Hepatic stellate cell (primary cell): Measurements from ENCODE around the gene MRGPRD.
A peak's percentile ranks its signal among the peaks of the same experiment; 100 is the strongest.

Source experiments
- DNase-seq: peaks from one replicate; pipeline ENCODE4 v3.0.0; 2011; ENCODE audit warnings: low spot score

The MRGPRD gene

DNA sequence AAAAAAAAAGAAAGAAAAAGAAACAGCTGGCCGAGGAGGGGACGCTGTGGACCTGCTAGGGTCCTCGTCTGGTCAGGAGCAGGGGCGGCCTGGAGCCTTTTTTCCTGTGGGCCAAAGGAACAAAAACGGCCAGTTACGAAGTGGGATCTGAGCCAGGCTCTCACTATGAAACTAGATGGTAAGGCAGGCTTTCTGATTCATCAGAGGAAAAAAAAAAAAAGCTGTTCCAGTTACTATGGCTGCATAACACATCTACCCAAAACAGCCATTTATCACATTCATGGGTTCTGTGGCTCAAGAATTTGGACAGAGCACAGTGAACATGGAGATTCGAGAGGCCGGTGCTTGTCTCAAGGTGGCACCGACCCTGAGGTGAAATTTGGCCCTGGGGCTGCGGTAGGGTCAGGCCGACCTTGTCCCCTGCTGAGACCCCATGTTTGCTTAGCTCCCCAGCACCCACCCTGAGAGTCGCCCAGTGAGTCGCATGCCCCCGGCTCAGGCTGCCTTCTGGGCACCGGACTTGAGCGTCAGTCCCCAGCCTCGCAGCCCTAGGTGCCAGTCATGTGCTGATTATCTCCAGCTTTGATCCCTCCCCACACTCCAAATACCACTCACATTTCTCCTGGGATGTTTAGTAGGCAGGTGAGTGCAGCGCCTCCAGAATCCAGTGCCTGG is 34.2 kb downstream of the MRGPRD start:
- DNase-seq = peak; percentile 95

- DNase-seq = no peak
Measured at GRCh38 chr11:68942751-68943271, 38.0 kb downstream of the MRGPRD start.

DNA sequence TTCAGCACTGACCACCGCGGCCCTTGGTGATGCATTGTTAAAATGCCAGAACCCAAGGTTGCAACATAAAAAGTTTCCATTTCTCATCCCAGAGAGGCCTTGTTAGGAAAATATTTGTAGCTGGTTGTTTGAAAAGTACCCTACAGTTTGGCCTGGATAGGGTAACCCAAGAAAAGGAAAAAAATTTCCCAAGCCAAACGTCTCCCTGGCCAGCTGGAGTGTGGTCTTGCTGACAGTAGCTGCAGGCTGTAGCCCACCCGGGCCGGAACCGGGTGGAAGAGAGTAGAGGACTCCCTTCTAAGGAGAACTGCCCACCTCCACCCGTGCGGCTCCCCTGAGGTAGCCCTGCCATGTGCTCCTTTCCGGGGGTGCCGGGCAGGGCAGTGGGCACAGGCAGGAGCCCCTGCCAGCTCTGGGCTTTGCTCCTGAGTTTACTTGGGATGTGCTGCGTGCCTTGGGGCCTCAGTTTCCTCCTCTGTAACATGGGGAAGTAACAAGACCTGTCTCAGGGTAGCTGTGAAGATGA is 38.6 kb downstream of the MRGPRD start:
- DNase-seq = no peak

GRCh38 chr11:68941324-68942094 is 39.3 kb downstream of the MRGPRD start:
- DNase-seq = no peak

DNA sequence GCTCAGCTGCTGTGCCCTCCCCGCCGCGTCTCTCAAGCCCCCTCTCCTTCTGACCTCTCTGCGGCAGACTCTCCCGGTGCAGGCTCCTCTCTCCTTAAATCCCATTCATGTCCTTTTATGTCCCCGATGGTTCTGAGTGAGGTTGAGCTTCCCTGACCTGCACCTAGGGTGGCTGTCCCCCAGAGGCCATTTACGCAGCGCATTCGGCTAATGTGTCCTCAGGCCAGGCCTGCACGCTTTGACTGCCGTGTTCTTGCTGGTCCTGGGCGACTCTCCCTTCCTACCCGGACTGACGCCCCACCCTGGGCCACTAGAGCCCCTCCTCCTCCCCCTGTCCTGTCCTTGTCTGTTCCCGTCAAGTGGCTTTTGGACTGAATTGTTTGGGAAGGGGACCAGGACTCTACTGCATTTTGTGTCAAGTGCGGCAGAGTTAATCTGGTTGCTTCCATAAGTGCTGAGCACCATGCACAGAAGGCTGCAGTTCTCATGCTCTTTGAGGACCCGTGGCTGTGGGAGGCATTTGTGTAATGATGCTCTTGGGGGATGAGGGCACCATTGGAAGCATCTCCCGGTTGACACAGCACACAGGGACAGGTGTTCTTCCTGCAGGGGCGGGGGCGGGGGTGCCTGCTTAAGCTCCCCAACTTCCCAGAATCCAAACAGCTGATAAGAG is 40.0 kb downstream of the MRGPRD start:
- no peak for DNase-seq

DNA sequence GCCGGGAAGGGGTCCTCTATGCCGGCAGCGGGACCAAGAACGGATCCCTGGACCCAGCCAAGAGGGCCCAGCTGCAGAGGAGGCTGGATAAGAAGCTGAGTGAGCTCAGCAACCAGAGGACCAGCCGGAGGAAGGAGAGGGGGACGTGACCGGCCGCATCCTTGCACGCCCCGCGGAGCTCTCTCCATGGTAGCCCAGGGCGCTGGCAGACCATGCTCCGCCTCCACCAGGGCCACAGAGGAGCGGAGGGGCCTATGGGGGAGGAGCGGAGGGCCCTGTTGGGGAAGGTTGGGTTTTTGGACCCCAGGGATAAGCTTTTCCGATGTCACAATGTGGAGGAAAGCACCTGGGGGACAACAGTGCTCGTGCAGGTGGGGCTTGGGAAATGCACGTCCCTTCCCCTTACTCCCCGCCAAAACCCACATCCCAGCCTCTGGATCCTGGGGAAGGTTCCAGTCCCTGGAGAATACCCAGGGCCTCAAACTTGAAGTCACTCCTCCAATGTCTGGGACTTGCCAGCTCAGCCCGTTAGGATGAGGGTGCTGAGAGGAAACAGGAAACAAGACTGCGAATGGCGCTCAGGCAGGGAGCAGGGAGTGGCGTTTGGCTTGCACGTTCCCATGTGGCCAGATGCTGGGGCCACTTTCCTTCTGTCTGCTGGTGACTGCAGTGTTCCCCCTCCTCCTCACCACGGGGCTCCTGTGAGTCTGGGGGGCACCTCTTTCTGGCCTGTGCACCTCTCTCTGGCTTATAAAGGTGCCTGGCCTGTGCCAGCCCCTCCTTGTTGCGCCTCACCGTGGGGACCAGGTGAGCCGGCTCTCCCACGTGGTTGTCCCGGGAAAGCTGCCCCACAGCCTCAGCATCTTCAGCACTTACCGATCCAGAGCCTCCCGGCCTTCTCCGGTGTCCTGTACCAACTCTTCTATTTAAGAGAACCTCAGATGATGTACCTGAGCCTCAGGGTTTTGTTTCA is 40.9 kb downstream of the MRGPRD start:
- no peak for DNase-seq

GRCh38 chr11:68938816-68939582 is 41.8 kb downstream of the MRGPRD start:
- no peak for DNase-seq

- no peak for DNase-seq
Measured at GRCh38 chr11:68938088-68938487, 42.7 kb downstream of the MRGPRD start.

- DNase-seq = no peak
Measured at GRCh38 chr11:68936676-68937620, 43.8 kb downstream of the MRGPRD start.

GRCh38 chr11:68936358-68936636 is 44.5 kb downstream of the MRGPRD start:
- no peak for DNase-seq

DNA sequence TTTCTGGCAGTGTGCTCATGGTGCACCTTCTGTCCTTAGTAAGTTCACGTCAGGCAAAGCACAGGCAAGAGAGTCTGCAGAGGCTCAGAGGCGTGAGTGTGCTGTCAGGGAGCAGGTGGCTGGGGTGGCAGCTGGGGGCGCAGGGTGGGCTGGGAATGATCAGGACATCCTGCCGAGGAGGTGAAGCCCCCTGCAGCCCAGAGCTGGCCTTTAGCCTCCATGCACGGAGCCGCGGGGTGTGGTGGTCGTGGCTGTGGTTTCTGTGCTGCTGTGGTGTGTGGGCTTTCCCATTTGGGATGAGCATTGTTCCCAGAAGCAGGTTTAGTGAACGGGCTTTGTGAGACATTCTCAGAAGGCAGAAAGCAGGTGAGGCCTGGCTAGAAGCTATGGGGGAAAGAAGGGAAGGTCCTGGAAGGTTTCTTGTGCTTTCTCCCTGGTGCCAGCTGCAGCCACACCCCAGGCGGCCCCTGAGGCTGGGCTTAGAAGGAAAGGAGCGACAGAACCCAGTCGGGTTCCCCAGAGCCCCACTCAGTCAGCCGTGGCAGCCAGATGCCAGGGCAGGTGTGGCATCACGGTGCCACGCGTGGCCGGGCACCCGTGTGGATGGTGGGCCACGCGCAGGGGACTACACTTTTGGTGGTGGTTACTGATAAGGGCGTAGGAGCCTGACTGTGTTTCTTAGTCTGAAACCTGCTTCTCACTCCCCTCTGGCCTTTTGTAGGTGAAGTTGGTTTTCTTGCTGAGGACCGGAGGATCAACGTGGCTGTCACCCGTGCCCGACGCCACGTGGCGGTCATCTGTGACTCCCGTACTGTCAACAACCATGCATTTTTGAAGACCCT is 45.0 kb downstream of the MRGPRD start:
- no peak for DNase-seq

GRCh38 chr11:68935066-68935465 is 45.7 kb downstream of the MRGPRD start:
- DNase-seq = no peak

GRCh38 chr11:68934666-68935065 is 46.1 kb downstream of the MRGPRD start:
- no peak for DNase-seq

GRCh38 chr11:68934321-68934645 is 46.5 kb downstream of the MRGPRD start:
- no peak for DNase-seq

- no peak for DNase-seq
Measured at GRCh38 chr11:68933605-68934320, 47.0 kb downstream of the MRGPRD start.

- no peak for DNase-seq
Measured at GRCh38 chr11:68932933-68933577, 47.7 kb downstream of the MRGPRD start.

GRCh38 chr11:68932358-68932757 is 48.4 kb downstream of the MRGPRD start:
- DNase-seq = no peak

- no peak for DNase-seq
Measured at GRCh38 chr11:68931911-68932310, 48.9 kb downstream of the MRGPRD start.
